H9 (cell line): ENCODE results near the gene VSIG10L. TPM values are rescaled to one million over a fixed set of nuclear protein-coding genes. Genes with fewer than 3 reads are reported as not detected.

Experiments used
- DNase-seq: peaks from one replicate; pipeline ENCODE4 v3.0.0-alpha.2; 2017
- H2AFZ ChIP-seq: one replicate; pipeline ENCODE4 v1.6.1; 2013; ENCODE audit warnings: mild to moderate bottlenecking, low read length, control low read depth, moderate library complexity
- H2AK5ac ChIP-seq: 2 replicates; pipeline ENCODE4 v1.6.1; 2013; ENCODE audit warnings: low read length, control low read depth, mixed read lengths; ENCODE audit not compliant: insufficient read length
- H2BK120ac ChIP-seq: one replicate; pipeline ENCODE4 v1.6.1; 2013; ENCODE audit warnings: low read depth, mild to moderate bottlenecking, low read length, control low read depth, inconsistent platforms; ENCODE audit not compliant: poor library complexity, severe bottlenecking
- H2BK12ac ChIP-seq: 2 replicates; pipeline ENCODE4 v1.6.1; 2013; ENCODE audit warnings: low read length, control low read depth, mixed read lengths, low read depth; ENCODE audit not compliant: insufficient read length
- H2BK15ac ChIP-seq: 2 replicates; pipeline ENCODE4 v1.6.1; 2013; ENCODE audit warnings: low read depth, low read length, control low read depth
- H2BK20ac ChIP-seq: one replicate; pipeline ENCODE4 v1.6.1; 2013; ENCODE audit warnings: low read depth, mild to moderate bottlenecking, low read length, control low read depth, inconsistent platforms; ENCODE audit not compliant: poor library complexity, severe bottlenecking
- H2BK5ac ChIP-seq: 2 replicates; pipeline ENCODE4 v1.6.1; 2013; ENCODE audit warnings: low read length, control low read depth, mixed read lengths; ENCODE audit not compliant: insufficient read length
- H3K14ac ChIP-seq: 2 replicates; pipeline ENCODE4 v1.6.1; 2013; ENCODE audit warnings: low read length, control low read depth; ENCODE audit not compliant: insufficient read depth
- H3K18ac ChIP-seq: 2 replicates; pipeline ENCODE4 v1.6.1; 2013; ENCODE audit warnings: low read depth, mild to moderate bottlenecking, mixed read lengths, low read length, control low read depth; ENCODE audit not compliant: insufficient read length
- H3K23ac ChIP-seq: 2 replicates; pipeline ENCODE4 v1.6.1; 2013; ENCODE audit warnings: low read length, control low read depth, mixed read lengths, low read depth; ENCODE audit not compliant: insufficient read length
- H3K23me2 ChIP-seq: 2 replicates; pipeline ENCODE4 v1.6.1; 2013; ENCODE audit warnings: low read depth, mild to moderate bottlenecking, mixed read lengths, low read length, control low read depth; ENCODE audit not compliant: insufficient read length, poor library complexity, severe bottlenecking
- H3K27ac ChIP-seq: 2 replicates; pipeline ENCODE4 v1.5.1; 2013; ENCODE audit warnings: low read length, control low read depth, mixed read lengths, low read depth; ENCODE audit not compliant: insufficient read length
- H3K27me3 ChIP-seq: 2 replicates; pipeline ENCODE4 v1.6.1; 2013; ENCODE audit warnings: low read length, control low read depth, inconsistent platforms; ENCODE audit not compliant: insufficient read depth
- H3K4ac ChIP-seq: 2 replicates; pipeline ENCODE4 v1.6.1; 2013; ENCODE audit warnings: low read depth, mild to moderate bottlenecking, control low read depth, inconsistent platforms, low read length, moderate library complexity
- H3K4me1 ChIP-seq: 2 replicates; pipeline ENCODE4 v1.6.1; 2013; ENCODE audit warnings: low read length, control low read depth, inconsistent platforms; ENCODE audit not compliant: insufficient read depth
- H3K4me2 ChIP-seq: 2 replicates; pipeline ENCODE4 v1.6.1; 2013; ENCODE audit warnings: low read length, control low read depth, mixed read lengths; ENCODE audit not compliant: insufficient read length, insufficient read depth
- H3K56ac ChIP-seq: 2 replicates; pipeline ENCODE4 v1.6.1; 2013; ENCODE audit warnings: low read depth, mild to moderate bottlenecking, mixed read lengths, low read length, control low read depth; ENCODE audit not compliant: insufficient read length
- H3K79me1 ChIP-seq: 2 replicates; pipeline ENCODE4 v1.6.1; 2013; ENCODE audit warnings: low read depth, mild to moderate bottlenecking, moderate library complexity, low read length, control low read depth, inconsistent platforms; ENCODE audit not compliant: insufficient read depth, poor library complexity, severe bottlenecking
- H3K79me2 ChIP-seq: 2 replicates; pipeline ENCODE4 v1.6.1; 2013; ENCODE audit warnings: low read length, control low read depth, inconsistent platforms; ENCODE audit not compliant: insufficient read depth
- H3K9ac ChIP-seq: 2 replicates; pipeline ENCODE4 v1.6.1; 2013; ENCODE audit warnings: low read length, control low read depth, mixed read lengths; ENCODE audit not compliant: insufficient read length; ENCODE audit errors: extremely low read depth
- H3K9me3 ChIP-seq: one replicate; pipeline ENCODE4 v1.6.1; 2013; ENCODE audit warnings: low read depth, low read length, inconsistent platforms; ENCODE audit not compliant: control insufficient read depth
- H3T11ph ChIP-seq: one replicate; pipeline ENCODE4 v1.6.1; 2013; ENCODE audit warnings: mild to moderate bottlenecking, low read length, control low read depth, inconsistent platforms
- H4K20me1 ChIP-seq: one replicate; pipeline ENCODE4 v1.6.1; 2013; ENCODE audit not compliant: control insufficient read depth, insufficient read length, insufficient read depth
- H4K5ac ChIP-seq: 2 replicates; pipeline ENCODE4 v1.6.1; 2013; ENCODE audit warnings: low read depth, mild to moderate bottlenecking, mixed read lengths, low read length, control low read depth; ENCODE audit not compliant: insufficient read length
- H4K8ac ChIP-seq: replicated peaks from 2 replicates; pipeline ENCODE4 v1.6.1; 2013; ENCODE audit warnings: low read length, control low read depth, mixed read lengths, low read depth; ENCODE audit not compliant: insufficient read length
- H4K91ac ChIP-seq: 2 replicates; pipeline ENCODE4 v1.6.1; 2013; ENCODE audit warnings: low read depth, mild to moderate bottlenecking, moderate library complexity, mixed read lengths, low read length, control low read depth; ENCODE audit not compliant: insufficient read length
- H3K27ac Mint-ChIP-seq, 3 experiments: 2 replicates in 2 of 3; 3 replicates in 1 of 3; pipeline ENCODE4 v1.8.0; 2020 to 2021; ENCODE audit warnings: mixed read lengths in 3 of 3, mild to moderate bottlenecking in 1 of 3, moderate library complexity in 1 of 3
- H3K27me3 Mint-ChIP-seq: 2 replicates; pipeline ENCODE4 v1.8.0; 2021; ENCODE audit warnings: low read depth, mild to moderate bottlenecking, moderate library complexity, mixed read lengths
- H3K36me3 Mint-ChIP-seq, 3 experiments: 2 replicates in 2 of 3; 3 replicates in 1 of 3; pipeline ENCODE4 v1.8.0; 2020 to 2021; ENCODE audit warnings: low read depth in 3 of 3, mixed read lengths in 3 of 3; ENCODE audit not compliant: insufficient read depth in 1 of 3
- H3K4me1 Mint-ChIP-seq, 2 experiments: 2 replicates each; pipeline ENCODE4 v1.8.0; 2020; ENCODE audit warnings: mixed read lengths in 2 of 2
- H3K4me3 Mint-ChIP-seq, 2 experiments: 2 replicates in 1 of 2; 3 replicates in 1 of 2; pipeline ENCODE4 v1.8.0; 2020 to 2021; ENCODE audit warnings: mild to moderate bottlenecking in 2 of 2, mixed read lengths in 2 of 2, moderate library complexity in 1 of 2
- H3K9me3 Mint-ChIP-seq, 2 experiments: 2 replicates in 1 of 2; 3 replicates in 1 of 2; pipeline ENCODE4 v1.8.0; 2020; ENCODE audit warnings: mild to moderate bottlenecking in 2 of 2, mixed read lengths in 2 of 2, moderate library complexity in 1 of 2
- CTCF ChIP-seq: fragments of 200-600 bp; sonication (generic); conservative IDR thresholded peaks from 3 replicates; pipeline ENCODE4 v1.8.0; 2021; ENCODE audit warnings: antibody characterized with exemption, mild to moderate bottlenecking
- WGBS: extraction: QIAGEN DNeasy Blood & Tissue Kit; methylation state at CpG from one replicate; pipeline ENCODE4 v1.1.7; 2013; ENCODE audit warnings: missing lambda C conversion rate, low lambda C conversion rate, mixed read lengths; ENCODE audit not compliant: insufficient read length; ENCODE audit errors: extremely low coverage; 5-methylcytosine and 5-hydroxymethylcytosine counted together
- total RNA-seq: library from RNA; stranded (reverse); gene quantifications from 2 replicates; pipeline ENCODE4 v1.2.1, GENCODE V29; 2021

Gene VSIG10L
- total RNA-seq, 1 experiment from 2014 or later = 5.6 TPM

GRCh38 chr19:51293571-51294210 lies 48.2 kb downstream of the VSIG10L start:
- no peak overlapping the region for H2BK12ac ChIP-seq
- DNase-seq = peak; percentile 61
- peaks cover 0 to 3% (median 2%) of the 10 kb centered on the region in 3 experiments; a peak in 1 of 7 replicates for H3K36me3 Mint-ChIP-seq
- no peak overlapping the region for H3T11ph ChIP-seq
- H3K4me2 ChIP-seq = no peak overlapping the region
- no peak overlapping the region for H2AK5ac ChIP-seq
- H2BK120ac ChIP-seq = peak overlapping the region; percentile 29
- H3K9me3 Mint-ChIP-seq = no peaks in the 10 kb centered on the region
- H2BK20ac ChIP-seq = peak overlapping the region; percentile 76
- peak overlapping the region; percentile 64 for H3K18ac ChIP-seq
- H3K4ac ChIP-seq = no peak overlapping the region; the same call in 1 of the 2 replicates
- peak overlapping the region; percentile 76 for H4K91ac ChIP-seq
- no peak overlapping the region for H2AFZ ChIP-seq
- H2BK15ac ChIP-seq = no peak overlapping the region
- TF ChIP-seq CTCF = no peak
- WGBS = no CpG with 5 or more reads among the region's 14 CpGs
- H3K9ac ChIP-seq = no peak overlapping the region
- no peak overlapping the region for H3K56ac ChIP-seq
- no peaks in the 10 kb centered on the region for H3K27me3 ChIP-seq
- no peaks in the 10 kb centered on the region for H3K23me2 ChIP-seq
- no peaks in the 10 kb centered on the region for H3K79me2 ChIP-seq
- no peaks in the 10 kb centered on the region for H4K20me1 ChIP-seq
- peak overlapping the region; percentile 53 for H3K14ac ChIP-seq
- no peaks in the 10 kb centered on the region for H3K79me1 ChIP-seq
- peaks cover 10% of the 10 kb centered on the region for H3K27me3 Mint-ChIP-seq
- no peak overlapping the region for H3K27ac ChIP-seq
- H3K23ac ChIP-seq = no peak overlapping the region
- no peak overlapping the region for H4K5ac ChIP-seq
- H3K4me1 Mint-ChIP-seq = peaks cover 47 to 50% of the 10 kb centered on the region in 2 experiments
- no peak overlapping the region for H4K8ac ChIP-seq
- peaks cover 25% of the 10 kb centered on the region; the same call in 1 of the 2 replicates for H3K4me1 ChIP-seq
- peak overlapping the region; percentile 35 to 54; a peak in 4 of 5 replicates for H3K4me3 Mint-ChIP-seq
- peak overlapping the region in 2 of 3 experiments; percentile 50 to 90; a peak in 4 of 7 replicates for H3K27ac Mint-ChIP-seq
- no peak overlapping the region for H2BK5ac ChIP-seq
- no peaks in the 10 kb centered on the region for H3K9me3 ChIP-seq
